CD14-positive monocyte (primary cell): Measurements from ENCODE around the gene CNTD1. TPM values are rescaled to one million over a fixed set of nuclear protein-coding genes. Genes with fewer than 3 reads are reported as not detected.

ENCODE experiments used
- DNase-seq, 3 donors: peaks; one replicate each; pipeline ENCODE4 v3.0.0-alpha.2; 2011 to 2022
- H2AFZ ChIP-seq: 2 replicates; pipeline ENCODE4 v1.6.0; 2012; ENCODE audit warnings: mild to moderate bottlenecking, low read depth, low read length, inconsistent platforms; ENCODE audit not compliant: insufficient read depth, poor library complexity, severe bottlenecking
- H3K27ac ChIP-seq, 2 donors: 1 replicate in 1 of 2; 2 replicates in 1 of 2; pipeline ENCODE4 v1.5.1; 2012 to 2013; ENCODE audit warnings: low read length in 2 of 2, control low read depth in 1 of 2, inconsistent platforms in 1 of 2, low read depth in 1 of 2, mild to moderate bottlenecking in 1 of 2
- H3K27me3 ChIP-seq, 2 donors: one replicate each; pipeline versions ENCODE4 v1.6.0 to v1.6.1; 2011 to 2013; ENCODE audit warnings: low read length in 2 of 2; ENCODE audit not compliant: control insufficient read depth in 2 of 2, insufficient read depth in 2 of 2
- H3K36me3 ChIP-seq, 2 donors: replicated peaks in 1 of 2; 1 replicate in 1 of 2; 2 replicates in 1 of 2; pipeline versions ENCODE4 v1.5.1 to v1.6.1; 2012 to 2013; ENCODE audit warnings: low read length in 2 of 2, control low read depth in 1 of 2, inconsistent platforms in 1 of 2, mild to moderate bottlenecking in 1 of 2; ENCODE audit not compliant: insufficient read depth in 2 of 2, control insufficient read depth in 1 of 2
- H3K4me1 ChIP-seq, 2 donors: 1 replicate in 1 of 2; 2 replicates in 1 of 2; pipeline versions ENCODE4 v1.5.1 to v1.6.1; 2012 to 2013; ENCODE audit warnings: low read length in 2 of 2, control low read depth in 1 of 2, inconsistent platforms in 1 of 2, mild to moderate bottlenecking in 1 of 2, moderate library complexity in 1 of 2; ENCODE audit not compliant: insufficient read depth in 2 of 2, control insufficient read depth in 1 of 2
- H3K4me2 ChIP-seq: replicated peaks from 2 replicates; pipeline ENCODE3; 2012; ENCODE audit warnings: low read length, moderate library complexity, mild to moderate bottlenecking; ENCODE audit not compliant: poor library complexity, severe bottlenecking; ENCODE audit errors: extremely low read depth
- H3K4me3 ChIP-seq, 3 experiments: fragments of 200-600 bp in 1 of 3; sonication (generic) in 1 of 3; replicated peaks in 1 of 3; 1 replicate in 2 of 3; 2 replicates in 1 of 3; pipeline ENCODE4 v1.5.1; 2011 to 2013; ENCODE audit warnings: low read length in 3 of 3, mild to moderate bottlenecking in 3 of 3, control low read depth in 2 of 3, low read depth in 2 of 3, inconsistent platforms in 1 of 3, moderate library complexity in 1 of 3
- H3K79me2 ChIP-seq: 2 replicates; pipeline ENCODE4 v1.6.0; 2012; ENCODE audit warnings: mild to moderate bottlenecking, control low read depth, inconsistent platforms, low read length, moderate library complexity; ENCODE audit not compliant: insufficient read depth
- H3K9ac ChIP-seq: 2 replicates; pipeline ENCODE4 v1.6.0; 2017; ENCODE audit warnings: low read length, mild to moderate bottlenecking; ENCODE audit not compliant: insufficient read depth, poor library complexity, severe bottlenecking
- H3K9me3 ChIP-seq, 2 donors: replicated peaks in 1 of 2; 1 replicate in 1 of 2; 2 replicates in 1 of 2; pipeline versions ENCODE4 v1.5.1 to v1.6.1; 2012 to 2013; ENCODE audit warnings: low read length in 2 of 2, control low read depth in 1 of 2; ENCODE audit not compliant: control insufficient read depth in 1 of 2, insufficient read depth in 1 of 2
- H4K20me1 ChIP-seq: 2 replicates; pipeline ENCODE4 v1.6.0; 2012; ENCODE audit warnings: mild to moderate bottlenecking, low read length, control low read depth, moderate library complexity; ENCODE audit not compliant: insufficient read depth
- H3K27ac Mint-ChIP-seq, 7 donors: one replicate each; pipeline ENCODE4 v1.8.0; 2020; ENCODE audit warnings: mild to moderate bottlenecking in 7 of 7, mixed read lengths in 7 of 7, moderate library complexity in 6 of 7, inconsistent platforms in 2 of 7
- H3K27me3 Mint-ChIP-seq, 3 donors: one replicate each; pipeline ENCODE4 v1.8.0; 2021 to 2022; ENCODE audit warnings: low read depth in 3 of 3, mild to moderate bottlenecking in 3 of 3, mixed read lengths in 3 of 3, moderate library complexity in 3 of 3, inconsistent platforms in 1 of 3
- H3K36me3 Mint-ChIP-seq, 2 donors: one replicate each; pipeline ENCODE4 v1.8.0; 2020; ENCODE audit warnings: mixed read lengths in 2 of 2, inconsistent platforms in 1 of 2, mild to moderate bottlenecking in 1 of 2
- H3K4me1 Mint-ChIP-seq: one replicate; pipeline ENCODE4 v1.8.0; 2020; ENCODE audit warnings: mild to moderate bottlenecking, mixed read lengths
- H3K4me3 Mint-ChIP-seq, 2 donors: one replicate each; pipeline ENCODE4 v1.8.0; 2020; ENCODE audit warnings: mild to moderate bottlenecking in 2 of 2, mixed read lengths in 2 of 2, moderate library complexity in 1 of 2
- H3K9me3 Mint-ChIP-seq, 7 donors: one replicate each; pipeline ENCODE4 v1.8.0; 2020 to 2022; ENCODE audit warnings: mixed read lengths in 7 of 7, mild to moderate bottlenecking in 6 of 7, moderate library complexity in 6 of 7, inconsistent platforms in 2 of 7
- WGBS: methylation state at CpG from one replicate; pipeline ENCODE4 v1.1.5; 2013; ENCODE audit warnings: missing lambda C conversion rate; ENCODE audit not compliant: insufficient coverage; 5-methylcytosine and 5-hydroxymethylcytosine counted together
- intact Hi-C, 2 donors: fragments of 100-400 bp; cut with micrococcal nuclease; formaldehyde crosslinking; loops; one replicate each; pipeline versions ENCODE4 v1.15.0 to v1.15.1; 2023
- polyA plus RNA-seq, 3 donors: library from polyadenylated mRNA; depleted of rRNA in 1 of 3; unstranded in 2 of 3; stranded (reverse) in 1 of 3; fragments of 300-500 nt in 2 of 3; fragments of >200 nt in 1 of 3; fragmentation: Illumina TruSeq in 2 of 3; gene quantifications; 1 replicate in 2 of 3; 2 replicates in 1 of 3; pipeline ENCODE4 v1.2.3, GENCODE V29; 2012 to 2021
- TF ChIP-seq, protein P1 (sequence below): fragments of 200-600 bp; IDR thresholded peaks from one replicate; pipeline ENCODE4 v1.8.0; 2022; ENCODE audit warnings: antibody characterized with exemption, mild to moderate bottlenecking

The CNTD1 gene
- polyA plus RNA-seq, 3 donors = not detected

GRCh38 chr17:42827472-42827871 is 28.8 kb downstream of the CNTD1 start:
- TF ChIP-seq, protein P1, sequence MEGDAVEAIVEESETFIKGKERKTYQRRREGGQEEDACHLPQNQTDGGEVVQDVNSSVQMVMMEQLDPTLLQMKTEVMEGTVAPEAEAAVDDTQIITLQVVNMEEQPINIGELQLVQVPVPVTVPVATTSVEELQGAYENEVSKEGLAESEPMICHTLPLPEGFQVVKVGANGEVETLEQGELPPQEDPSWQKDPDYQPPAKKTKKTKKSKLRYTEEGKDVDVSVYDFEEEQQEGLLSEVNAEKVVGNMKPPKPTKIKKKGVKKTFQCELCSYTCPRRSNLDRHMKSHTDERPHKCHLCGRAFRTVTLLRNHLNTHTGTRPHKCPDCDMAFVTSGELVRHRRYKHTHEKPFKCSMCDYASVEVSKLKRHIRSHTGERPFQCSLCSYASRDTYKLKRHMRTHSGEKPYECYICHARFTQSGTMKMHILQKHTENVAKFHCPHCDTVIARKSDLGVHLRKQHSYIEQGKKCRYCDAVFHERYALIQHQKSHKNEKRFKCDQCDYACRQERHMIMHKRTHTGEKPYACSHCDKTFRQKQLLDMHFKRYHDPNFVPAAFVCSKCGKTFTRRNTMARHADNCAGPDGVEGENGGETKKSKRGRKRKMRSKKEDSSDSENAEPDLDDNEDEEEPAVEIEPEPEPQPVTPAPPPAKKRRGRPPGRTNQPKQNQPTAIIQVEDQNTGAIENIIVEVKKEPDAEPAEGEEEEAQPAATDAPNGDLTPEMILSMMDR = no peak
- Mint-ChIP-seq H3K27me3 (peaks cover 9 to 10% (median 10%) of the 10 kb centered on the region in 3 donors), H3K36me3 (peaks cover 0 to 3% of the 10 kb centered on the region in 2 donors), H3K4me3 (no peak overlapping the region), H3K4me1 (peaks cover 14% of the 10 kb centered on the region), H3K27ac (no peak overlapping the region), H3K9me3 (peaks cover 0 to 4% (median 0%) of the 10 kb centered on the region in 7 donors)
- Histone ChIP-seq H3K4me3 (no peak overlapping the region), H2AFZ (no peak overlapping the region), H3K9ac (no peak overlapping the region), H3K4me1 (peaks cover 11 to 23% of the 10 kb centered on the region in 2 donors), H3K36me3 (no peaks in the 10 kb centered on the region), H3K27me3 (no peaks in the 10 kb centered on the region), H3K79me2 (peaks cover 17% of the 10 kb centered on the region), H3K9me3 (no peaks in the 10 kb centered on the region), H4K20me1 (no peaks in the 10 kb centered on the region), H3K4me2 (no peak overlapping the region), H3K27ac (no peak overlapping the region)
- no CpG with 5 or more reads among the region's 1 CpG for WGBS
- intact Hi-C loops = no loop called here
- DNase-seq = no peak

DNA sequence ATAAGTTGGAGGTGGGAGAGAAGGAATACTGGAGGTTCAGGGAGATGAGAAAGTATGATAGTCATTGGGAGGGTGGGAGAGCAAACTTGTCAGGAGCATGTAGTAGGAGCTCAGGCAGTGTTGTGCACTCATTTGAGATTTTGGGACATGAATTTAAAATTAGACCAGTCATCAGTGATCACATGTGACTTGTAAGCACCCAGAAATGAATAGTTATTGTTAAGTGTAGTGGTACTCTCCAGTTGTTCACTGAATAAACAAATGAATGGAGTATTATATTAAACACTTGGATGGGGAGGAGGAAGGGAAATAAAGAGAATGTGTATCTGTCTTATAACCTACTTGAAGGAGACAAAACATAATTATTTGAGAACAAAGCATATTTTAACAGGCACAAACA is 32.3 kb downstream of the CNTD1 start:
- DNase-seq = no peak
- Mint-ChIP-seq H3K36me3 (peaks cover 0 to 4% of the 10 kb centered on the region in 2 donors), H3K9me3 (peaks cover 0 to 2% (median 0%) of the 10 kb centered on the region in 7 donors), H3K27ac (no peak overlapping the region), H3K27me3 (peaks cover 10% of the 10 kb centered on the region in 3 donors), H3K4me3 (peak overlapping the region in 1 of 2 donors; percentile 1), H3K4me1 (peaks cover 24% of the 10 kb centered on the region)
- peaks cover 22% of the 10 kb centered on the region for H3K79me2 ChIP-seq
- H3K9ac ChIP-seq = no peak overlapping the region
- H3K4me1 ChIP-seq = peaks cover 24 to 31% of the 10 kb centered on the region in 2 donors
- H3K27ac ChIP-seq = no peak overlapping the region
- TF ChIP-seq, protein P1 = no peak
- H3K36me3 ChIP-seq = peaks cover 2 to 5% of the 10 kb centered on the region in 2 donors
- H4K20me1 ChIP-seq = peaks cover under 1% of the 10 kb centered on the region
- H2AFZ ChIP-seq = no peak overlapping the region
- no peaks in the 10 kb centered on the region for H3K27me3 ChIP-seq
- H3K4me2 ChIP-seq = no peak overlapping the region
- intact Hi-C loops = loop anchor here in 1 of 2 donors (5.0 kb wide), 1 partner anchor 341 kb away; the partner anchor contains the start of gene NBR1
- H3K9me3 ChIP-seq = no peaks in the 10 kb centered on the region
- no peak overlapping the region for H3K4me3 ChIP-seq
